GM19328 (cell line): Measurements from ENCODE around the gene DSCAM.

ENCODE experiments used
- ATAC-seq: cut with Tn5 transposase; IDR thresholded peaks from one replicate; pipeline ENCODE4 v1.9.1; 2021; ENCODE audit warnings: mild to moderate bottlenecking, moderate library complexity; ENCODE audit not compliant: unreplicated experiment

Gene DSCAM

DNA sequence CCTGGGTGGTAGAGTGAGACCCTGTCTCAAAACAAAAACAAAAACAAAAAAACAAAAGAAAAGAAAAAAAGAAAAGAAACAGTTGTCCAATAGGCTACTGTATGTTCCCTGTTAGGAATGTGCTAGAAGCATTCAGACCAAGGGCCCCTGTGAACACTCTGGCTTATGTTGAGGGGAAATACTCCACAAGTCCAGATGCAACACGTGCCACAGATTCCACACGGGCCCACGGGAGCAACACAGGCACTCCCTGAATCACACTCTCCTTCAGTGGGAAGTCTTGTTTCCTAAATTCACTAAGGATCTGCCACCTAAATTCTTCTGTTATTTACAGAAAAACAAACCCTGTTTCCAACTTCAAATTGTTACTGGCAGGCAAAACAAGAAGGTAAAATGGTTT lies 688.6 kb downstream of the DSCAM start:
- ATAC-seq: no peak

- no peak for ATAC-seq
Measured at GRCh38 chr21:40155563-40155962, 691.4 kb downstream of the DSCAM start.

DNA sequence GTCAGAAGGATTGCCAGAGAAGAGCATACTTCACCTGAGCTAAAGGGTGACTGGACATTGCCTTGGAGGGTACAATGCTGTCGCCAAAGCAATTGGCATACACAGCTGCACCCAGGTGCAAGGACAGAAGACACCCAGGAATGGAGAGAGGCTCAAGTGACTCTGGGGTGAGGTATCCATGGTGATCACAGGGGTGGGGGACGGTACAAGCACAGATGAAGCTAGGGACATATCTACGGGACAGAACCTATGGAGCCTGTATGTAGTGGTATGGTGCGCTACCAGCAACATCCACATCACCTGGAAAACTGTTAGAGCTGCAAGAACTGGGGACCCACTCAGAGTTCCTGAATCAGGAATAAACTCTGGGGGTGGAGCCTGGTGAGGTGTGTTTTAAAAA lies 693.6 kb downstream of the DSCAM start:
- ATAC-seq: no peak

DNA sequence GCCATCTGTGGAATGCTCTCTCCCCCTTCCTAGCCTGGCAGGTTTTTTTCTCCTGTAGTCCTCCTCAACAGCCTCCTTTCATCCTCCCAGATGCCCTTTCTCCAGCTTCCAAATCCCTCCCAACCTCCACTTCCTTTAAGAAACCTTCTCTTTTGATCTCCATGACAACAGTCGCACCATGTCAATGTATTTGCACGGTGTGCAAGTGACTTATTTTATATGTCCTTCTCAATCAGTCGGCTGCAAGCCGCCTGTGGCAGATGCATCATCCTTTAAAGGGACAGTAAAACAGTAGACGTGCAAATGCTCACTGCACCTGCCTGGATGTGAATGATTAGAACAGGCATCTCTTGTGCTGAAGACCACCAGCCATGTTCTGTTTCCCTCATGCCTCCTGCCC lies 694.5 kb downstream of the DSCAM start:
- ATAC-seq: no peak

DNA sequence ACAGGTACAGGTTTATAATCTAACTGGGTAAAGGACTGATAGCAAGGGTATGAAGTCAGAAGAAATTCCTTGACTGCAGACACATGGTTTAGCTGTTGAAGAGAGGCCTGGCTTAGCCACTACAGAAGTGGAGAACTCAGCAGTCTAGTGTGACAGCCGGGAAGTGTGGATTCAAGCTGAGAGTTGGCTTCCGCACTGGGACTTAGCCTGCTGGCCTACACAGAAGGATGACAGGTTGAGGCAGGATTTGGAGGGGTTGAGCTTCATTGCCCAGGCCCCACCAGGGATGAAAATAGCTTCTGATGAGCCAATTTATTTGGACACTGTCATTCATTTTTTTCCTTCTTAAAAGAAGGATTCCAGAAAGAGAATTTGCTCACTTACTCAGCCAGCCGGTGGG lies 695.3 kb downstream of the DSCAM start:
- no peak for ATAC-seq

- ATAC-seq: no peak
Measured at GRCh38 chr21:40146216-40146837, 700.6 kb downstream of the DSCAM start.

- no peak for ATAC-seq
Measured at GRCh38 chr21:40143822-40144525, 703.0 kb downstream of the DSCAM start.

DNA sequence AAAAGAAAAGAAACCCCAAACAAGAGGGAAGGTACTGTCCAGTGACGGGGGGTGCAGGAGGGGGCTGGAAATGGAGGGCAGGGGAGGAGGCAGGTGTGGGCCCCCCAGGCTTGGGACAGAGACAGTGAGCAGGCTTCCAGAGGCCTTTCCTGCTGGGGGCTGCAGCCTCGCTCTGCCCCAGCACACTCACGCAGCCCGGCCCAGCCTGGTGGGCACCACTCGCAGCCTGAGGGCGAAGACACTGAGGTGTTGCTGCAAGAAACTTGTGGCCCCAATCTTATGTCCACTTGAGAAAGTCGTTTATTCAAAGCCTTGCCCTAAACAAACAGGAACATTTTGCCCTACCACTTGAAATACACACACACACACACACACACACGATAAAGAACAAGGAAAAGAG lies 705.3 kb downstream of the DSCAM start:
- no peak for ATAC-seq

DNA sequence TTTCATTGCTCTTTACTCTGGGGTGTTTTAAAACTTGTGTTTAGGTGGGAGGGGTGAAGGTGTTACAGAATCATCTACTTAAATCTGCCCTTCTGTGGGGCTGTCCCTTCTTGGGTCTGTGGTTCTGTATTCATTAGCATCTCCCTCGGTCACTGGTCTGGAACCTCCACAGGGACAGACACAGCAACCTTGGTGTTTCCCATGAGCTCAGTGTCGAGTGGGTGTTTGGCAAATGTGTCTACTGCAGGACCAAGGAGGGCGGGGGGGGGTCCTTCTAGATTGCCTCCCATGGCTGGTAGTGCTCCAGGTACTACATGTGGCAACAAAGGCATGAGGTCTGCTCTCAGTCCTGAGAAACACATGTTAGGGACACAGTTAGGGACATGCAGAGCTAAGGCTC lies 706.3 kb downstream of the DSCAM start:
- ATAC-seq: no peak

GRCh38 chr21:40139636-40140035 lies 707.3 kb downstream of the DSCAM start:
- ATAC-seq: no peak

GRCh38 chr21:40136571-40136970 lies 710.4 kb downstream of the DSCAM start:
- ATAC-seq: no peak

GRCh38 chr21:40134731-40135492 lies 712.0 kb downstream of the DSCAM start:
- ATAC-seq: no peak

GRCh38 chr21:40130476-40130875 lies 716.5 kb downstream of the DSCAM start:
- no peak for ATAC-seq

GRCh38 chr21:40129809-40130208 lies 717.1 kb downstream of the DSCAM start:
- ATAC-seq: no peak

GRCh38 chr21:40128891-40129290 lies 718.1 kb downstream of the DSCAM start:
- ATAC-seq: no peak

DNA sequence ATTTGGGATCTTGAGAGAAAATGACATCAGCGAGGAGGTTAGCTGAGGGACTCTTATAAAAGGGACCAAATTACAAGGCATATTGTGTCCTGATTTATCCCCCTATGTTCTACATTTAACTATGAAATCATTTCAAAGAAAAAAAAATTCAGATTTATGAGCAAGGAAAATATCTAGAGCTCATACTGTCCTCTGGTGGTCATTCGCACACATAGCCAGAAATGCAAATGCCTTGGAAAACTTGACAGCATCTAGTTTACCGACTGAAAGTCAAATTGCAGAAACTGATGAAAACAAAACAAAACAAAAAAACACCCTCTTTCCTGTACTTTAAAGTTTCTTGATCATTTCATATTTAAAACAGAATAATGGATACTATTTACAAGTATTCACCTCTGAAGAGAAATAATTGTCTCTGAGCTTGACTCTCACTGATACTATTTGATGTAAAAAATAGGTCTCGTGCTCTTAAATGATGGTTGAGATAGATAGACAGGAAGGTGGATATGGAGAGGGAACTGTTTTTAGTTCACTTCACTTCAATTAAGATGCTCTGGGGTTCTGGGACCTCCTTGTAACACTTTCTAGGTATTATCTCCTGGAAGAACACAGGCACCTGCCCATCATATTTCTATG lies 725.9 kb downstream of the DSCAM start:
- ATAC-seq: no peak

- ATAC-seq: no peak
Measured at GRCh38 chr21:40118527-40118926, 728.4 kb downstream of the DSCAM start.

- no peak for ATAC-seq
Measured at GRCh38 chr21:40117236-40117635, 729.7 kb downstream of the DSCAM start.

GRCh38 chr21:40115775-40116174 lies 731.2 kb downstream of the DSCAM start:
- ATAC-seq: no peak

GRCh38 chr21:40102682-40103081 lies 744.3 kb downstream of the DSCAM start:
- ATAC-seq: no peak

GRCh38 chr21:40099809-40100208 lies 747.1 kb downstream of the DSCAM start:
- no peak for ATAC-seq

DNA sequence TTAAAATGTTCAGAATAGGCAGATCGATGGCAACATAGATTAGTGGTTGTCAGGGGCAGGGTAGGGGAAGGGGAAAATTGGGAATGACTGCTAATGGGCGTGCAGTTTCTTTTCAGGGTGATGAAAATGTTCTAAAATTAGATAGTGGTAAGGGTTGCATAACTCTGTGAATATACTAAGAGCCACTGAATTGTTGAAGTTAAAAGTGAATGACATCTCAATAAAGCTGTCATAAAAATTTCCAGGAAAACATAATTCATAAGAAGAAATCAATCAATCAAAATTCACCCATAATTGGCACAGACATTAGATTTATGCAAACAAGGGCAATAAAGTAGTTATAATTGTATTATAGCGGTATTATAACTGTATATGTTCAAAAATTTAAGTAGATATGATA lies 751.5 kb downstream of the DSCAM start:
- no peak for ATAC-seq
